Thoracic aorta (tissue), 2 donors: ENCODE data around the gene PIAS1. TPM values are rescaled to one million over a fixed set of nuclear protein-coding genes. Genes with fewer than 3 reads are reported as not detected.
"Not testable (repeated sequence)": the region's sequence is repeated elsewhere in the genome, so short reads cannot be mapped to it uniquely, and the experiment has no call there.

Experiments used
- ATAC-seq: fragments of 150-250 bp; one replicate; pipeline ENCODE4 v1.8.0; 2017; ENCODE audit warnings: low read depth; ENCODE audit not compliant: insufficient number of reproducible peaks, low FRiP score
- DNase-seq: peaks from one replicate; pipeline ENCODE4 v3.0.0-alpha.2; 2020; ENCODE audit warnings: low spot score
- H3K27ac ChIP-seq, 2 donors: fragments of 200-600 bp; sonication (generic); 1 replicate in 1 of 2; 2 replicates in 1 of 2; pipeline ENCODE4 v1.5.1; 2016; ENCODE audit warnings: mild to moderate bottlenecking in 2 of 2, moderate library complexity in 2 of 2
- H3K27me3 ChIP-seq: fragments of 200-600 bp; sonication (generic); replicated peaks from 2 replicates; pipeline ENCODE4 v1.6.0; 2016; ENCODE audit warnings: mild to moderate bottlenecking; ENCODE audit not compliant: insufficient read depth
- H3K36me3 ChIP-seq: fragments of 200-600 bp; sonication (generic); one replicate; pipeline ENCODE4 v1.5.1; 2016
- H3K4me1 ChIP-seq, 2 donors: fragments of 200-600 bp; sonication (generic); 1 replicate in 1 of 2; 2 replicates in 1 of 2; pipeline versions ENCODE4 v1.5.1 to v1.6.0; 2016; ENCODE audit warnings: low read depth in 2 of 2, mild to moderate bottlenecking in 1 of 2; ENCODE audit not compliant: control insufficient read depth in 1 of 2
- H3K4me3 ChIP-seq: fragments of 200-600 bp; sonication (generic); 2 replicates; pipeline ENCODE4 v1.5.1; 2016; ENCODE audit warnings: mild to moderate bottlenecking
- H3K9me3 ChIP-seq: fragments of 200-600 bp; sonication (generic); 2 replicates; pipeline ENCODE4 v1.5.1; 2016
- CTCF ChIP-seq: fragments of 200-600 bp; sonication (generic); IDR thresholded peaks from one replicate; pipeline ENCODE4 v1.5.1; 2019; ENCODE audit warnings: antibody characterized with exemption
- total RNA-seq, 2 donors: library from RNA; depleted of rRNA; stranded (reverse); fragments of >200 nt; gene quantifications; one replicate each; pipeline versions ENCODE4 v1.1.0 to v1.2.3, GENCODE V29; 2016

Gene PIAS1
- total RNA-seq, 2 donors from 2014 or later = 45.1 to 74.1 TPM

- DNase-seq (no peak), ATAC-seq (no peak)
- Histone ChIP-seq H3K4me1 (peaks cover 36 to 49% of the 10 kb centered on the region in 2 donors), H3K27me3 (no peaks in the 10 kb centered on the region), H3K27ac (no peak overlapping the region), H3K4me3 (peak overlapping the region; percentile 13), H3K36me3 (no peaks in the 10 kb centered on the region), H3K9me3 (no peaks in the 10 kb centered on the region)
- no peak for TF ChIP-seq CTCF
Observed at GRCh38 chr15:68057758-68058157, 3.6 kb downstream of the PIAS1 start.

- H3K4me3 ChIP-seq, DNase-seq, H3K9me3 ChIP-seq, ATAC-seq, H3K36me3 ChIP-seq, H3K27ac ChIP-seq, H3K27me3 ChIP-seq: not testable (repeated sequence)
- peaks cover 44 to 53% of the 10 kb centered on the region in 2 donors for H3K4me1 ChIP-seq
Observed at GRCh38 chr15:68058970-68059369, 4.9 kb downstream of the PIAS1 start.

- no peak for TF ChIP-seq CTCF
- no peaks in the 10 kb centered on the region for H3K36me3 ChIP-seq
- H3K27ac ChIP-seq = no peak overlapping the region
- H3K27me3 ChIP-seq = no peaks in the 10 kb centered on the region
- H3K9me3 ChIP-seq = no peaks in the 10 kb centered on the region
- DNase-seq = no peak
- no peak overlapping the region for H3K4me3 ChIP-seq
- peaks cover 44 to 59% of the 10 kb centered on the region in 2 donors for H3K4me1 ChIP-seq
- no peak for ATAC-seq
Observed at GRCh38 chr15:68059630-68060029, 5.5 kb downstream of the PIAS1 start.

- no peak for TF ChIP-seq CTCF
- Histone ChIP-seq H3K27me3 (no peaks in the 10 kb centered on the region), H3K4me3 (no peak overlapping the region), H3K27ac (no peak overlapping the region), H3K4me1 (peaks cover 41 to 54% of the 10 kb centered on the region in 2 donors), H3K36me3 (peaks cover 1% of the 10 kb centered on the region), H3K9me3 (no peaks in the 10 kb centered on the region)
- DNase-seq = no peak
- no peak for ATAC-seq
Observed at GRCh38 chr15:68061171-68061570, 7.1 kb downstream of the PIAS1 start.

- Histone ChIP-seq H3K4me1 (peaks cover 36 to 52% of the 10 kb centered on the region in 2 donors), H3K27ac (no peak overlapping the region), H3K4me3 (no peak overlapping the region), H3K27me3 (no peaks in the 10 kb centered on the region), H3K36me3 (peaks cover 5% of the 10 kb centered on the region), H3K9me3 (no peaks in the 10 kb centered on the region)
- ATAC-seq (no peak), DNase-seq (no peak)
- no peak for TF ChIP-seq CTCF
Observed at GRCh38 chr15:68061602-68062001, 7.5 kb downstream of the PIAS1 start.

GRCh38 chr15:68062214-68062613, 8.1 kb downstream of the PIAS1 start:
- H3K36me3 ChIP-seq = peaks cover 5% of the 10 kb centered on the region
- DNase-seq = no peak
- no peaks in the 10 kb centered on the region for H3K9me3 ChIP-seq
- no peak for TF ChIP-seq CTCF
- H3K4me3 ChIP-seq = no peak overlapping the region
- H3K4me1 ChIP-seq = peaks cover 31 to 46% of the 10 kb centered on the region in 2 donors
- H3K27me3 ChIP-seq = no peaks in the 10 kb centered on the region
- no peak overlapping the region for H3K27ac ChIP-seq
- ATAC-seq = no peak
